ENCODE measurements around the gene MINDY4. TPM values are rescaled to one million over a fixed set of nuclear protein-coding genes. Genes with fewer than 3 reads are reported as not detected.
A peak's percentile ranks its signal among the peaks of the same experiment; 100 is the strongest.

MINDY4 gene
- 2.2 TPM for polyA plus RNA-seq (2013, experiment 1 of 2)
- polyA plus RNA-seq (2013, experiment 2 of 2), result 2.1 TPM

DNA sequence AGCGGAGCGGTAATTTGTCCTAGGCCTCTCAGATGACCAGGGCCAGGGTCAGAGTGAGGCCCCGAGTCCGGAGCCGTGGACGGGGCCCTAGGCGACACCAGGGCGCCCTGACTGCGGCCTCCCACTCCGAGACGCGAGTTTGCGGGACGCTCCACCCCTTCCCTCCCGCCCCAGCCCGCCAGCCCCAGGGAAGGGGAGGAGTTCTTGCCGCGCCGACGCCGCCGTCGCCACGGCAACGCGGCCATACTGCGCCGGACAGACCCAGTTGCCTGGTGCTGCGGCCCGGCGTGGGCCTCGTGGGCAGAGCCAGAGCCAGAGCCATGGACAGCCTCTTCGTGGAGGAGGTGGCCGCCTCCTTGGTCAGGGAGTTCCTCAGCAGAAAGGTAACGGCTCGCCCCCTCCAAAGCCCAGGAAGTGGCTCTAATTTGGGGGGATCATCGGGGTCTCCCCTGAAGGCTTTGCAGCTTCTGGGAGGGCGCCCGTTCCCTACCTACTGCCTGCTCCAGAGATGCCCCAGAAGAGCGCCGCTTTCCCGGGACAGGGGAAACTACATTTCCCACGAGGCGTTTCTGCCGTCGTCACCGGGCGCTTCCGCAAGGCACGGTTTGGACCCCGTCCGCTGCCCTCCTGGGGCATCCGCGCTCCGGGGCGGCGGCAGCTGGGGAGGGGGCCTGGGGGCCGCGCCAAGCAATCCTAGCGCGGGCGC is at the start of gene MINDY4:
TSS of gene MINDY4 (plus strand) at position 244 of the 706 bp plus-strand sequence. CDS start at position 321, 77 bp downstream.
- no peak within 1 kb of the TSS for H2BK120ac ChIP-seq (ENCODE audit: low read depth, low read length)
- no peak within 1 kb of the TSS for H4K8ac ChIP-seq (ENCODE audit: low read depth, low read length)
- peaks cover 8% of the 10 kb centered on the region for H3K4me1 ChIP-seq (ENCODE audit: control insufficient read depth, low read depth, low read length)
- peak within 1 kb of the TSS; percentile 66 for H3K4me2 ChIP-seq (ENCODE audit: low read length)
- H3K27ac ChIP-seq (ENCODE audit: low read depth, low read length), result no peak within 1 kb of the TSS
- peak within 1 kb of the TSS; percentile 83 for H3K56ac ChIP-seq (ENCODE audit: low read length)
- peak within 1 kb of the TSS; percentile 81 for H4K5ac ChIP-seq (ENCODE audit: low read length)
- H3K27me3 ChIP-seq (ENCODE audit: insufficient read depth, low read length, poor library complexity), result no peaks in the 10 kb centered on the region
- no peak within 1 kb of the TSS for H2AK5ac ChIP-seq (ENCODE audit: low read length)
- no peak within 1 kb of the TSS for H2BK5ac ChIP-seq (ENCODE audit: low read length)
- peak within 1 kb of the TSS; percentile 9 for H3K23ac ChIP-seq (ENCODE audit: low read length)
- H3K79me2 ChIP-seq (ENCODE audit: control insufficient read depth, insufficient read depth, low read length), result no peaks in the 10 kb centered on the region
- peaks cover 1% of the 10 kb centered on the region for H3K79me1 ChIP-seq (ENCODE audit: low read length)
- no peaks in the 10 kb centered on the region for H3K36me3 ChIP-seq (ENCODE audit: control insufficient read depth, insufficient read depth, low read length)
- WGBS (ENCODE audit: extremely low coverage, insufficient coverage, low lambda C conversion rate), result no CpG with 5 or more reads among the region's 62 CpGs
- H3K4me3 ChIP-seq (ENCODE audit: low read length), result peak within 1 kb of the TSS; percentile 80
- peak within 1 kb of the TSS; percentile 79 for H3K9ac ChIP-seq (ENCODE audit: low read length)
- H3K4ac ChIP-seq (ENCODE audit: low read depth, low read length), result no peak within 1 kb of the TSS
- H2BK15ac ChIP-seq (replicated peaks; ENCODE audit: low read depth), result no peak within 1 kb of the TSS
- DNase-seq, result peak; percentile 90
- peak within 1 kb of the TSS; percentile 60 for H3K18ac ChIP-seq (ENCODE audit: low read length)

DNA sequence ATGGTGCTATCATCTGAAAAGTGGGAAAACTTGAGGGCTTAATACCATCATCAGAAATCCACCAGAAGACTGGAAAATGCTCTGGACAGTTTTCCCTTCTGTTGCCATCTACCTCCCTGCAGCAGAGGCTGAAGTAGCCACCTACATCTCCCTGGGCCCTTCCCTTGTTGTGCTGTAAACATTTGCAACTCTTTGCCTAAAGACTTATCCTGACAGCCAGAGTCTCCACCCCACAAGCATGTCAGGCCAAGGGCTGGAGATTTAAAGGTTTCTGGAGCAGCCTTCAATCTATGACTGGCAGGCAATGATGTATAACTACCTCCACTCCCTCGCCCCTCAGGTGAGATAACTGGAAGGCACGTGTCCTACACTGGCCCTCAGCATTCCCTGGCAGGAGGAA is 49.0 kb upstream of the MINDY4 start:
- DNase-seq, result no peak
- Histone ChIP-seq H3K36me3 (ENCODE audit: control insufficient read depth, insufficient read depth, low read length) (no peaks in the 10 kb centered on the region), H4K8ac (ENCODE audit: low read depth, low read length) (no peak overlapping the region), H3K27ac (ENCODE audit: low read depth, low read length) (no peak overlapping the region), H3K79me1 (ENCODE audit: low read length) (no peaks in the 10 kb centered on the region), H3K4ac (ENCODE audit: low read depth, low read length) (no peak overlapping the region), H2AK5ac (ENCODE audit: low read length) (no peak overlapping the region), H3K4me1 (ENCODE audit: control insufficient read depth, low read depth, low read length) (no peaks in the 10 kb centered on the region), H2BK15ac (replicated peaks; ENCODE audit: low read depth) (no peak overlapping the region), H3K9ac (ENCODE audit: low read length) (no peak overlapping the region), H3K4me2 (ENCODE audit: low read length) (no peak overlapping the region), H3K79me2 (ENCODE audit: control insufficient read depth, insufficient read depth, low read length) (no peaks in the 10 kb centered on the region), H2BK120ac (ENCODE audit: low read depth, low read length) (no peak overlapping the region), H3K56ac (ENCODE audit: low read length) (no peak overlapping the region), H3K27me3 (ENCODE audit: insufficient read depth, low read length, poor library complexity) (no peaks in the 10 kb centered on the region), H2BK5ac (ENCODE audit: low read length) (no peak overlapping the region), H4K5ac (ENCODE audit: low read length) (no peak overlapping the region), H3K18ac (ENCODE audit: low read length) (no peak overlapping the region), H3K23ac (ENCODE audit: low read length) (no peak overlapping the region), H3K4me3 (ENCODE audit: low read length) (no peak overlapping the region)
- WGBS (ENCODE audit: extremely low coverage, insufficient coverage, low lambda C conversion rate), result no CpG with 5 or more reads among the region's 2 CpGs

DNA sequence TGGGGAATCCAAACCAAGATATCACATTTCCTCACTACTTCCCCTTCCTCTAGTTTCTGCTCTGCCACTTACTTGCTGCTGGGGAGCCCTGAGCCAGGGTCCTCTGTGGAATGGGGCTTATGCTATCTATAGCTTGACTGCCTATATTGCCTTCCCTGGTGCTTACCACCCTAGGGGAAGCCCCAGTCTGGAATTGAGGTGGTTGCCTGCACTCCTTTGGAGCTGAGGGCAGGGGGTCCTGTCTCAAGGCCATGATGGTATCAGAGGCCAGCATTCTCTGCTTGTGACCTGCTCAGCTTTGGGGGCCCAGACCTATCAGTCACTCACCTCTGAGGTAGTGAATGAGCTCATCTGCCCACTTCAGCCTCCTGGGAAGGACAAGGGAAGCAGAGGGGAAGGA is 48.5 kb upstream of the MINDY4 start:
- Histone ChIP-seq H3K4me1 (ENCODE audit: control insufficient read depth, low read depth, low read length) (no peaks in the 10 kb centered on the region), H3K27ac (ENCODE audit: low read depth, low read length) (no peak overlapping the region), H2AK5ac (ENCODE audit: low read length) (no peak overlapping the region), H3K79me1 (ENCODE audit: low read length) (no peaks in the 10 kb centered on the region), H3K56ac (ENCODE audit: low read length) (no peak overlapping the region), H3K27me3 (ENCODE audit: insufficient read depth, low read length, poor library complexity) (no peaks in the 10 kb centered on the region), H3K4ac (ENCODE audit: low read depth, low read length) (no peak overlapping the region), H3K4me2 (ENCODE audit: low read length) (no peak overlapping the region), H3K36me3 (ENCODE audit: control insufficient read depth, insufficient read depth, low read length) (no peaks in the 10 kb centered on the region), H2BK15ac (replicated peaks; ENCODE audit: low read depth) (no peak overlapping the region), H3K18ac (ENCODE audit: low read length) (no peak overlapping the region), H2BK120ac (ENCODE audit: low read depth, low read length) (no peak overlapping the region), H2BK5ac (ENCODE audit: low read length) (no peak overlapping the region), H4K8ac (ENCODE audit: low read depth, low read length) (no peak overlapping the region), H3K9ac (ENCODE audit: low read length) (no peak overlapping the region), H3K23ac (ENCODE audit: low read length) (no peak overlapping the region), H3K79me2 (ENCODE audit: control insufficient read depth, insufficient read depth, low read length) (no peaks in the 10 kb centered on the region), H3K4me3 (ENCODE audit: low read length) (no peak overlapping the region), H4K5ac (ENCODE audit: low read length) (no peak overlapping the region)
- no peak for DNase-seq

DNA sequence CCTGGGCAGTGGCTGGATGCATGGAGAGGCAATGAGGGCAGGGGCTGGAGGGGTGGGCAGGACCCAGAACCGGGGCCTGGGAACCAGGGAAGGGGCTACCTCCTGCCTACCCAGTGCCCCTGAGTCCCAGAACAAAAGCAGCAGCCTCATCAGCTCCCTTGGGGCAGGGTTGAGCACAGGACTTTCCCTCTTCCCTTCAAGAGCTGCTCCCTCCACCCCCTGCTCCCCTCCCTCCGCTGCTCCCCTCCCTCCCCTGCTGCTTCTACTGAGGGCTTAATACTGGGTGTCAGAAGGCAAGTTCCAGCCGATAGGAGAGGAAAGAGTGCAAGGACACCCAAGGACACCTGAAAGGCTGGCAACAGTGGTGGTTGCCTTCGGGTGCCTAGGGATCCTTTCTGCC is 47.4 kb upstream of the MINDY4 start:
- no peaks in the 10 kb centered on the region for H3K4me1 ChIP-seq (ENCODE audit: control insufficient read depth, low read depth, low read length)
- H3K36me3 ChIP-seq (ENCODE audit: control insufficient read depth, insufficient read depth, low read length), result no peaks in the 10 kb centered on the region
- H3K56ac ChIP-seq (ENCODE audit: low read length), result no peak overlapping the region
- no peak for DNase-seq
- no peak overlapping the region for H3K27ac ChIP-seq (ENCODE audit: low read depth, low read length)
- H2BK5ac ChIP-seq (ENCODE audit: low read length), result no peak overlapping the region
- no peak overlapping the region for H3K4me3 ChIP-seq (ENCODE audit: low read length)
- H3K4ac ChIP-seq (ENCODE audit: low read depth, low read length), result no peak overlapping the region
- no CpG with 5 or more reads among the region's 4 CpGs for WGBS (ENCODE audit: extremely low coverage, insufficient coverage, low lambda C conversion rate)
- H3K18ac ChIP-seq (ENCODE audit: low read length), result no peak overlapping the region
- H3K9ac ChIP-seq (ENCODE audit: low read length), result no peak overlapping the region
- H3K79me1 ChIP-seq (ENCODE audit: low read length), result no peaks in the 10 kb centered on the region
- H3K27me3 ChIP-seq (ENCODE audit: insufficient read depth, low read length, poor library complexity), result no peaks in the 10 kb centered on the region
- no peak overlapping the region for H4K8ac ChIP-seq (ENCODE audit: low read depth, low read length)
- no peak overlapping the region for H2BK120ac ChIP-seq (ENCODE audit: low read depth, low read length)
- H3K23ac ChIP-seq (ENCODE audit: low read length), result no peak overlapping the region
- no peaks in the 10 kb centered on the region for H3K79me2 ChIP-seq (ENCODE audit: control insufficient read depth, insufficient read depth, low read length)
- H2AK5ac ChIP-seq (ENCODE audit: low read length), result no peak overlapping the region
- no peak overlapping the region for H2BK15ac ChIP-seq (replicated peaks; ENCODE audit: low read depth)
- H3K4me2 ChIP-seq (ENCODE audit: low read length), result no peak overlapping the region
- H4K5ac ChIP-seq (ENCODE audit: low read length), result no peak overlapping the region

DNA sequence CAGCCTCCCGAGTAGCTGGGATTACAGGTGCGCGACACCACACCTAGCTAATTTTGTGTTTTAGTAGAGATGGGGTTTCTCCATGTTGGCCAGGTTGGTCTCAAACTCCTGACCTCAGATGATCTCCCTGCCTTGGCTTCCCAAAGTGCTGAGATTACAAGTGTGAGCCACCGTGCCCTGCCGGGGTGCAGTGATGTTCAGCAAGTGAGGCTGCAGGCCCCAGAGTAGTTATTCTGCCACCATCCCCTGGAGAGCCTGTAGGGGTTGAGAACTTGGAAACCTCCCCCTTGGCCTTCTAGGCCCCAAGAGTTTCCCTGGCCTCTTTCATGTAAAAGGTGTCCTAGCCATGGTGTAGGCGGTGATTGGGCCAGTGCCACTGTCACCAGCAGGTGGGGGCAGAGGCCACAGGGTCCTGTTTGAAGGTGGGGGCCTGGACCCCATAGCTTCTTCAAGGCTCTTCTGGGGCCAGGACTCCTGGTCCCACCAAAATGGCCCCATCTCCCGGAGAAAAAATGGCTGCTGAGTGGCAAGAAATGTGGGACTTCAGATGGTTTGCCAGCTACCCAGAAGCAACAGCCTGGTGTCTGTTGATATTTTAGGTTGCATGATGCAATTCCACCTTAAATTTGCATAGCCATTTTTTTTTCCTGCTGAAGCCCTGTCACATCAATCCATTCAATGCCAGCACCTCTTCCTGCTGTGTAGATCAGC is 44.8 kb upstream of the MINDY4 start:
- Histone ChIP-seq H3K27me3 (ENCODE audit: insufficient read depth, low read length, poor library complexity) (no peaks in the 10 kb centered on the region), H2BK120ac (ENCODE audit: low read depth, low read length) (no peak overlapping the region), H3K79me2 (ENCODE audit: control insufficient read depth, insufficient read depth, low read length) (no peaks in the 10 kb centered on the region), H4K5ac (ENCODE audit: low read length) (no peak overlapping the region), H3K23ac (ENCODE audit: low read length) (no peak overlapping the region), H3K9ac (ENCODE audit: low read length) (no peak overlapping the region), H2AK5ac (ENCODE audit: low read length) (no peak overlapping the region), H2BK15ac (replicated peaks; ENCODE audit: low read depth) (no peak overlapping the region), H3K4me3 (ENCODE audit: low read length) (no peak overlapping the region), H2BK5ac (ENCODE audit: low read length) (no peak overlapping the region), H3K36me3 (ENCODE audit: control insufficient read depth, insufficient read depth, low read length) (no peaks in the 10 kb centered on the region), H3K56ac (ENCODE audit: low read length) (no peak overlapping the region), H3K4me1 (ENCODE audit: control insufficient read depth, low read depth, low read length) (no peaks in the 10 kb centered on the region), H3K27ac (ENCODE audit: low read depth, low read length) (no peak overlapping the region), H4K8ac (ENCODE audit: low read depth, low read length) (no peak overlapping the region), H3K4ac (ENCODE audit: low read depth, low read length) (no peak overlapping the region), H3K4me2 (ENCODE audit: low read length) (no peak overlapping the region), H3K79me1 (ENCODE audit: low read length) (no peaks in the 10 kb centered on the region), H3K18ac (ENCODE audit: low read length) (no peak overlapping the region)
- WGBS (ENCODE audit: extremely low coverage, insufficient coverage, low lambda C conversion rate), result no CpG with 5 or more reads among the region's 7 CpGs
- peak; percentile 28 for DNase-seq

Data from mesendoderm (in vitro differentiated cells).